Hypothalamus (tissue), 51 donors: ENCODE results near the gene CLIC4.
"Not testable (repeated sequence)": the region's sequence is repeated elsewhere in the genome, so short reads cannot be mapped to it uniquely, and the experiment has no call there.

Experiments
- DNase-seq, 51 donors: peaks; one replicate each; lab custom pipeline; 2025; lab: John Stamatoyannopoulos, UW

The CLIC4 gene

DNA sequence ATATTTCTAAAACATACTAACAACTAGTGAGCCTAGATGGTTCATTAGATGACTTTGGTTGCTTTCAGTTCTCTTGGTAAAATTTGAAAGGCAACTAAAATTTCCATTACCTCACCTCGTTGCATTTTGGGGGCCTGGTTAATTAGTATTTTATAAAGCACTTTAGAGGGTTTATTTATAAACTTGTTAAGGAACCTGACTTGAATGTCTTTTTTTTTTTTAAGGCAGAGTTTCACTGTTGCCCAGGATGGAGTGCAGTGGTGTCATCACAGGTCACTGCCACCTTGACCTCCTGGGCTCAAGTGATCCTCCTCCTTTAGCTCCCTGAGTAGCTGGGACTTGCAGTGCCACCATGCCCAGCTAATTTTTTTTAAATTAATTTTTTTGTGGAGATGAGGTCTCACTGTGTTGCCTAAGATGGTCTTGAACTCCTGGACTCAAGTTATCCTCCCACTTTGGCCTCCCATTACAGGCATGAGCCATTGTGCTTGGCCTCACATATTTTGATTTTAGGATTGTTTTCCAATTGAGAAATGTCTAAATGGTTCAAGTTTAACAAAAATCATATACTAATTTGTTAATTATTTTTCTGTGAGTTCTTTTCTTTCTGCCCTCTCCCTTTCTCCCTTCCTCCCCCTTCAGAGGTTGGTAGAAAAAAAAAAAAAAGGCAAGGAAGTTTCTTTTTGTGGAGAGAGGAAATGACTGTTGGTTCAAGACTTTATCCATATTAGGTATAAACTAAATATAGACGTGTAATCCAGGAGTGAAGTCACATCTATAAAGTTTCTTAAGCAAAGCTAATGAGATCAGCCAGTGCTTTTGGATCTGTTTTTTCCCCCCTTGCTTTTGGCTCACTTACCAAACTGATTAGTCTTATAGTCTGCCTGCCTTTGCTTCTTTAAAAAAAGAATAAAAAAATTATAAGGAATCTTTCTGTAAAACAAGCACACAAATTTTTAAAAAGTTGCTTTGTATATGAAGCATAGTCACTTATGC is 24.7 kb downstream of the CLIC4 start:
- DNase-seq = no peak

DNA sequence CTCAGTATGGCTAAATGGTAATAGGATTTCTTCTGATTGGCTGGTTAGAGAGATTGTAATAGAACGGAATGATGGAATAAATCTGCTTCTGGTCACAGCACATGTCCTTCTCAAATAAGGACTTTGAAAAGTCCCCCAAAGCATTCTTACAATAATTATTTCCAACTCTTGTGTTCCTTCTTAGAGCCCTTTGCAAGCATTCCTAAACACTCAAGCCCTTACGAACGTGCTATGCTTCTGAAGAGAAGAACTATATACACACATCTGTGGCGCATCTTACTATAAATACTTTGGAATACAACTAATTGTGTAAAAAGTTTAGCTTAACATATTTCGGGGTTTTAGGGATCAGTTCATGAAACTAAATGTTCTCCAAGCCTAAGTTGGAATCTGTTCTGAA is 25.6 kb downstream of the CLIC4 start:
- DNase-seq = no peak

DNA sequence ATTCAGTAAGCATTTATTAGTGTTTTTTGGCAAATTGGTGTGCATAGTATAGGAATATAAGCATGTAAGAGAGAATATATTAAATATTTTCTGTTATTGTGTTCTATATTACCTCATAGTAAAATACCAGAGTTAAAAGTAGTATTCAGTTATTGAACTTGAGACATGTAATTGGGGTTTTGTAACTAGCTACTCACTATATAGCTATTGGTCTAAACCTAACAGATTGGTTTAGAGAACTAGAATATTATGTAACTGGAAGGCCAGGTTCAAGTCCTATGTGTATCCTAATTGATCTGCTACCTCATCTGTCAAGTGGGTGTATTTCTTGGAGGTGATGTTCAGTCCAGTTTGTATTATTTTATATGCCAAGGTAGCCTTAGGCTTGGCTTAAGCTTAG is 26.3 kb downstream of the CLIC4 start:
- DNase-seq = no peak

DNA sequence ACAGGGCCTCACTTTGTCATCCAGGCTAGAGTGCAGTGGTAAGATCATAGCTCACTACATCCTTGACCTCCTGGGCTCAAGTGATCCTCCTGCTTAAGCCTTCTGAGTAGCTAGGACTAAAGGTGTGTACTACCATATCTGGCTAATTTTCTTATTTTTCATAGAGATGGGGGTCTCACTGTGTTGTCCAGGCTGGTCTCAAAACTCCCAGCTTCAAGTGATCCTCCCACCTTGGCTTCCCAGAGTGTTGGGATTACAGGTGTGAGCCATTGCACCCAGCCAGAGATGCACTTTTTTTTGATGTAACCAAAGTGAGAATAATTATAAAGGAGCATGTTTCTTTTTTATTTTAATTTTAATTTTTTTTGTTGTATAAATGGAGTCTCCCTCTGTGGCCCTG is 28.4 kb downstream of the CLIC4 start:
- DNase-seq = no peak

DNA sequence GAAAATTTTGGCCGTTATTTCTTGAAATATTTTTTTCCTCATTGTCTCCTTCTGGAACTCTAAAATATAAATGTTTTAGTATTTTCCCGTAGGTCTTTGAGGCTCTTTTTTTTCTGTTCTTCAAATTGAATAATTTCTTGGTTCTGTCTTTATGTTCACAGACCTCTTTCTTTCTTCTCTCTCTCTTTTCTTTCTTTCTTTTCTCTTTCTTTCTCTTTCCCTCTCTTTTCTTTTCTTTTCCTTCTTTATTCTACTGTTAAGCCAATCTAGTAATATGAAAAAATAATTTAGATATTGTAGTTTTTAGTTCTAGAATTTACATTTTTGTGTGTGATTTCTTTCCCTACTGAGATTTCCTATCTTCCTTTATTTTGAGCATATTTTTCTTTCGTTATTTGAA is 30.1 kb downstream of the CLIC4 start:
- DNase-seq = no peak

DNA sequence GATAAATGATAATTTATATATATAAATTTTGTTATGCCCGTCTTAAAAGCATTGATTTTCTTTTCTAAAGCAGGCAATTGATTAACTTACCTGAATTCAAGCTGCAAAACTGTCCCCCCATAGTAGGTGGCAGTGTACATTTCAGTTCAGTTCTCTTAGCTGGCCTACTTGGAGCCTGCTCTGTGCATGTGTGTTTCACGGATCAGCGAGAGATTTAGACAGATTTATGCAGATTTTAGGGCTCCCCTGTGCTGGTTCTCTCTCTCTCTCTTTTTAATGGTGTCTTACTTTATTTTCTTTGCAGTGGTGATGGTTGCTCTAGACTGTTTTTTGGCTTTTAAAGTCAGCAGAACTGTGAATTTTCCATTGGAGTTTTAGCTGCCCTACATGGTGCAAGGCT is 30.7 kb downstream of the CLIC4 start:
- DNase-seq = no peak

DNA sequence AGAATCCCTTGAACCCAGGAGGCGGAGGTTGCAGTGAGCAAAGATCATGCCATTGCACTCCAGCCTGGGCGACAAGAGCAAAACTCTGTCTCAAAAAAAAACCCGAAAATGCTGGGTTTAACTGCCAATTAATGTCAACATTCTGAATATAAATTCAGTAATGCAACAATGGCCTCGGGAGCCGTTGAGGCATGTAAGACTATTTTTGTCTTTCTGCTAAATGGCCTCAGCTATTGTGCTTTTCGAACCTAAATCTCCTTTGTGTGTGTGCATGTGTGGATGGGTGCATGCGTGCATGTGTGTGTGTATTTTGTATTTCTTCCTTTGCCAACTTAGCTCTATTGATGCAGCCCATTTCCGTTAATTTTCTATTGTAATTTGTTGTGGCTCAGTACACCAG is 31.6 kb downstream of the CLIC4 start:
- no peak for DNase-seq

DNA sequence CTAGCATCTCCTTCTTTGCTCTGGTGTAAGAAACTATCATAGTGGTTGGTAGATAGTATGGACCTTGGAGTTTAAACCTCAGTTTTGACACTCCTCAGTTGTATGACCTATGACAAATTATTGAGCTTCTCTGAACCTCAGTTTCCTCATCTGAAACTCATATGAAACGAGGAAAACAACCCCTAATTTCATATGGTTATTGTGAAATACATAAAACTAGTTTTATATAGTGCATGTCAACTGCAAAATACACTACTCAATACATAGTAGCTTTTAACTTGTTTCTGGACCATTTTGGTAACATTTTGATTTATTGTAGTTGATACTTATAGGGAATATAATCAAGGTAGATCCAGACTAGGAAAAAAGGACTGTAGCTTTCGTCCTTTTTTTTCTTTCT is 32.9 kb downstream of the CLIC4 start:
- no peak for DNase-seq

DNA sequence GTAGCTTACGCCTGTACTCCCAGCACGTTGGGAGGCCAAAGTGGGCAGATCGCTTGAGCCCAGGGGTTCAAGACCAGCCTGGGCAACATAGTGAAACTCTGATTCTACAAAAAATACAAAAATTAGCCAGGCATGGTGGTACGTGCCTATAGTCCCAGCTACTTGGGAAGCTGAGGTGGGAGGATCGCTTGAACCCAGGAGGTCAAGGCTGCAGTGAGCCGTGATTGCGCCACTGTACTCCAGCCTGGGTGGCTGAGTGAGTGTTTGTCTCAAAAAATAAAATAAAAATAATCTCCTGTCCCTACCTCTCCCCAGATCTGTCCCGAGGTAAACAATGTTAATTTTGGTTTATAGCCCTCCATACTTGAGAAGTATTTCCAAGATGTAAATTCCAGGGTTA is 34.0 kb downstream of the CLIC4 start:
- not testable (repeated sequence) for DNase-seq

DNA sequence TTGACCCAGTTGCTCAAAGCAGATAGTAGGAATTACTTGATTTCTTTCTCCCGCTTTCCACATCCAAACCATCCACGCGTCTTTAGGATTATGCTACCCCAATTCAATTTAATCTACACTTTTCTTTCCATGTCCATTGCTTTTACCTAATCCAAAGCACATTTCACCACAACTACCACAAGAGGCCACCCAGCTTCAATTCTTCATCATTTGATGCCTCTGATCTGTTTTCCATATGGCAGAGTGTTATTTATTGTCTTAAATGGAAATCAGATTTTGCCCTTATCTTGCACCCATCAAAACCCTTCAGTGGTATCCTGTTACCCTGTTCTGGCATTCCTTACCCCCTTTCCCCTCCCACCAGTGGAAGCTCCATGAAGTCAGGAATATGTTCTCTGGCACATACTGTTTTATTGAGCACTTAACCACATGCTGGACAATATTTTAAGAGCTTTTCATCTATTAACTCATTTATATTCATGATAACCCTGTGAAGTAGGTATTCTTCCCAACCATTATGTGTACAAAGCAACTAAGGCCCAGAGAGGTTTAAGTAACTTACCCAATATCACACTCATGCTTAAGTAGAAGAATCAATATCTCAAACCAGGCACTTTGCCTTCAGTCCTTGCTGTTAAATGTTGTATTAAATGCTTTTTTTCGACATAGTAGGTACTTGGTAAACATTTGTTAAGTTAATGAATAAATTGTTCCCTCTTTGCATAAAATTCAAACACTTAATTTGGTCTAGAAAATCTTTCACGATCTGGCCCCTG is 34.6 kb downstream of the CLIC4 start:
- DNase-seq = no peak

DNA sequence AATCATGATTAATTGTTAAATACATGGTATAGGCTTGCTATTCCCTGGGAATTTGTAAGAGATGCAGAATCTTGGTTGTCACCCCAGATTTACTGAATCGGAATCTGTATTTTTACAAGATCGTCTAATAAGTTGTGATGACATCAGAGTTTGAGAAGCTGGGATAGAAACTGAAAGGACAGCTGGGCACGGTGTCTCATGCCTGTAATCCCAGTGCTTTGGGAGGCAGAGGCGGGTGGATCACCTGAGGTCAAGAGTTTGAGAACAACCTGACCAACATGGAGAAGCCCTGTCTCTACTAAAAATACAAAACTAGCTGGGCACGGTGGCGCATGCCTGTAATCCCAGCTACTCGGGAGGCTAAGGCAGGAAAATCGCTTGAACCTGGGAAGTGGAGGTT is 35.4 kb downstream of the CLIC4 start:
- DNase-seq = not testable (repeated sequence)

DNA sequence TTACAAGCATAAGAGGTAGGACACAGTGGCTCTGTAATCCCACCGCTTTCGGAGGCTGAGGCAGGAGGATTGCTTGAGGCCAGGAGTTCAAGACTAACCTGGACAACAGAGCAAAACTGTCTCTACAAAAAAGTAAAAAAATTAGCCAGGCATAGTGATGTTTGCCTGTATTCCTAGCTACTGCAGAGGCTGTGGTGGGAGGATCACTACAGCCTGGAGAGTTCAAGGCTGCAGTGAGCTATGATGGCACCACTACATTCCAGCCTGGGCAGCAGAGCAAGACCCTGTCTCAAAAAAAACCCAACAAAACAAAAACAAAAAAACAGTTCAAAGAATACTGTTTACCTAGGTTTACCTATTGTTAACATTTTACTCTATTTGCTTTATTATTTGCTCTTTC is 37.4 kb downstream of the CLIC4 start:
- DNase-seq = no peak

DNA sequence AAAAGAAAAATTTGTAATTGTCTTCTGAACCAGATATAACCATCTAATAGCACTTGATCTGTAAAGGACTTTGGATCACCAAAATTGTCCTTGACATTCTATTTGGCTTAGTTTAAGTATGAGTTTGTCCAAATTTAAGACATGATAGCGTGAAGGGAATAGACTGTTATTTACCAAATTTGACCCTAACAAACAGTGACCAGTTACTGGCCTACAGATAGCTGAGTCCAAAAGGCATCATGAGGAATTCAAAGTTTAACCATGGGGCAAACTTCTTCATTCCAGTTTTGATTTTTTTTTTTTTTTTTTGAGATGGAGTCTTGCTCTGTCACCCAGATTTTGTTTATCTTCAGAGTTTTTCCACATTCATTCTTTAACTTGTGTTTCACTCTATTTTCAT is 38.5 kb downstream of the CLIC4 start:
- no peak for DNase-seq

DNA sequence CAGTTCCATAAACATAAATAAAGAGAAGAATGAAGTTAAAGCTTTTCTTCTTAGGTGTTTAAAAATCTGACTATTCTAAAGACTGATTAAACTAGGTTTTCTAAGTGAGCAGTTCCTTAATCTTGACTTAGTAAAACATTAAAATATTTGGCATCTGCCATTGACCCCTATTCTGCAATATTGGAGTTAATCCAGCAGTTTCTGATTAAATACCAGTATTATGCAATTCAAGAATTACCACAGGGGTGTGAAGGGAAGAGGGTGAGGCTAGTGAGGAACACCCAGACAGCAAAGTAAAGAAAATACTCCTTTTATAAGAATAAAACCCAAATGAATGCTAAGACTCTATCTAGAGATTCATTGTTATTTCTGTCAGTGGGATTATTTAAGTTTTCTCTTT is 40.9 kb downstream of the CLIC4 start:
- no peak for DNase-seq

DNA sequence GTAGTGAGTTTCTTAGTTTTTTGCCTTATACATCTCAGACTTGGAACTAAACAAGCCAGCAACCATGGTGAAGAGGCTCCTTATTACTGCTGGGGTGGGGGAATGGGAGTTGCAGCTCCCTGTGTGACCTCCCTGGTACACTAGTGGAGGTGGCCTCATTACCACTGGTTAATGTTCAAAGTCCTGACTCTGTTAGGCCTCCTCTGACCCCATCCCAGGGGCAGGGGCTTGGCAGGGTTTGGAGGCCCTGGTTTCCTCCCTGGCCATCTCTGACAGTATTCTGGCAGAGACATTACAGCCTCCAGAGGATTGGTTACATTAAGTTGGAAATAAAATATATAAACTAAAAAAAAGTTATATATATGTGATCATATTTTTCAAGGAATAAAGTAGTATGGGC is 45.2 kb downstream of the CLIC4 start:
- DNase-seq = no peak

DNA sequence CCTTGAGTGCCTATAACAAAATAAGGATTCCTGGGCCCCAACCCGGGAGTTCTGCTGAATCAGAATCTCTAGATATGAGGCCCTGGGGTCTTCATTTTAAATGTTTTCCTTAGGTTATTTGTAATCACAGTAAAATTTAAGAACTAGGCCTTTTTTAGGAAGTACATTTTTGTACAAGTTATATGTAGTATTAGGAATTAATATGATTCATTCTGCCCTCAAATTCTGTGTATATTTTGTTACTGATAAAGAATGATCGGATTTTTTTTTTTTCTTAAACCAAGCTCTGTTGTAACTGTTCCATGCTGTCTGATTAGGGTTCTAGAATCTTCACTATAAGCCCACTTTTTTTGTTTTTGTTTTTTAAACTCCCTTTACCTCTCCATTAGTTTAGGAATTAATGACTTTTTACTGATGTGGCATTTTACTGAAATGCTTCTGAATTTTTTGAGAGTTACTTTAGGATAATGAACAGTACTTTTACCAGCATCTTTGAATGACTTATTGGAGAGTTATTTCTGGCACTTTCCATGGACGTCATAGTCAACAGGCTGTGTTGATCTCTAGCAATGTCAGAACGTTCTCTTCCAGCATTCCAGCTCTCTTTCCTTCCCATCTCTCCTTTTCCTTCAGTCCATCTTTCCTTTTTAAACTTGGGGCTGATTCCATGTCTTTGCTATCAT is 48.3 kb downstream of the CLIC4 start:
- DNase-seq = no peak

DNA sequence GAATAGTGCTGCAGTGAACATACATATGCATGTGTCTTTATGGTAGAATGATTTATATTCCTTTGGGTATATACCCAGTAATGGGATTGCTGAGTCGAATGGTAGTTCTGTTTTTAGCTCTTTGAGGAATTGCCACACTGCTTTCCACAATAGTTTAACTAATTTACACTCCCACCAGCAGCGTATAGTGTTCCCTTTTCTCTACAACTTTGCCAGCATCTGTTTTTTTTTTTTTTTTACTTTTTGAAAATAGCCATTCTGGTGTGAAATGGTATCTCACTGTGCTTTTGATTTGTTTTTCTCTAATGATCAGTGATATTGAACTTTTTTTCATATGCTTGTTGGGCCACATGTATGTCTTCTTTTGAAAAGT is 48.9 kb downstream of the CLIC4 start:
- DNase-seq = not testable (repeated sequence)

DNA sequence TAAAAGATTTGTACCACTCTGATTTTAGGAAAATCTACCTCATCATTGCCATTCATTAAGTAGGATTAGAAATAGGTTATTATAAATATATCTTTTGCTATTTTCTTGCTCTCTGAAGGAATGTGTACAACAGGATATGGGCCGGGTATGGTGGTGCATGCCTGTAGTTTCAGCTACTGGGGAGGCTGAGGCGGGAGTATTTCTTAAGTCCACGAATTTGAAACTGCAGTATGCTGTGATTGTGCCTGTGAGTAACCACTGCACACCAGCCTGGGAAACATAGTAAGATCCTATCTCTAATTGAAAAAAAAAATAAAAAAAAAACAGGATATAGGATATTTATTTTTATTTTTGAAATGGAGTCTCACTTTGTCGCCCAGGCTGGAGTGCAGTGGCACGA is 50.0 kb downstream of the CLIC4 start:
- no peak for DNase-seq

DNA sequence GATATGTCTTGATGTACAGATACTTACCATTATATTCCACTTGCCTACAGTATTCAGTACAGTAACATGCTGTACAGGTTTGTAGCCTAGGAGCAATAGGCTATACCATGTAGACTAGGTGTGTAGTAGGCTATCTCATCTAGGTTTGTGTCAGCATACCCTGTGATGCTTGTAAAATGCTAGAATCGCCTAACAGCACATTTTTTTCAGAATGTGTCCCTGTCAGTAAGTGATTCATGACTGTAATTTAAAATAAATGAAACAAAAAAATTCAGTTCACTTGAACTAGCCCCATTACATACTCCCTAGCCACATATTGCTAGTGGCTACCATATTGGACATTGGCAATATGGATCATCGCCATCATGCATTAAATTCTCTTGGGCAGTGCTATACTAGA is 51.3 kb downstream of the CLIC4 start:
- DNase-seq = no peak

DNA sequence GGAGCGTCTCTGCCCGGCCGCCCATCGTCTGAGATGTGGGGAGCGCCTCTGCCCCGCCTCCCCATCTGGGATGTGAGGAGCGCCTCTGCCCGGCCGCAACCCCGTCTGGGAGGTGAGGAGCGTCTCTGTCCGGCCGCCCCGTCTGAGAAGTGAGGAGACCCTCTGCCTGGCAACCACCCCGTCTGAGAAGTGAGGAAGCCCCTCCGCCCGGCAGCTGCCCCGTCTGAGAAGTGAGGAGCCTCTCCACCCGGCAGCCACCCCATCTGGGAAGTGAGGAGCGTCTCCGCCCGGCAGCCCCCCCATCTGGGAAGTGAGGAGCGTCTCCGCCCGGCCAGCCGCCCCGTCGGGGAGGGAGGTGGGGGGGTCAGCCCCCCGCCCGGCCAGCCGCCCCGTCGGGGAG is 54.0 kb downstream of the CLIC4 start:
- DNase-seq = not testable (repeated sequence)

DNA sequence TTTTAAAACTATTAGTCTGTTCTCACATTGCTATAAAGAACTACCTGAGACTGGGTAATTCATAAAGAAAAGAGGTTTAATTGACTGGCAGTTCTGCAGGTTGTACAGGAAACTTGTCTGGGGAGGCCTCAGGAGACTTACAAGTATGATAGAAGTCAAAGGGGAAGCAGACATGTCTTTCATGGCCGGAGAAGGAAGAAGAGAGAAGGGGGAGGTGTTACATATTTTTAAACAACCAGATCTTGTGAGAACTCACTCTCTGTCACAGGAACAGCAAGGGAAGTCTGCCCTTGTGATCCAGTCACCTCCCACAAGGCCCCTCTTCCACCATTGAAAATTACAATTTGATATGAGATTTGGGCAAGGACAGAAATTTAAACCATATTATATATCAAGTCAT is 55.9 kb downstream of the CLIC4 start:
- no peak for DNase-seq
